Lung (tissue), 13 donors: ENCODE measurements around the gene PAK2. TPM values are rescaled to one million over a fixed set of nuclear protein-coding genes. Genes with fewer than 3 reads are reported as not detected.
"Not testable (repeated sequence)": the region's sequence is repeated elsewhere in the genome, so short reads cannot be mapped to it uniquely, and the experiment has no call there.

Source experiments
- ATAC-seq: fragments of 200-7000 bp; cut with Tn5 transposase; one replicate; pipeline ENCODE4 v1.9.1; 2020; ENCODE audit warnings: moderate number of reproducible peaks; ENCODE audit not compliant: insufficient read depth, low FRiP score
- DNase-seq, 3 donors: peaks; one replicate each; pipeline ENCODE4 v3.0.0-alpha.2; 2013 to 2017
- H3K27ac ChIP-seq, 2 donors: one replicate each; pipeline ENCODE4 v1.5.1; 2013; ENCODE audit warnings: mild to moderate bottlenecking in 2 of 2, moderate library complexity in 2 of 2, control low read depth in 1 of 2, inconsistent platforms in 1 of 2, low read depth in 1 of 2, low read length in 1 of 2
- H3K27me3 ChIP-seq, 3 donors: one replicate each; pipeline ENCODE4 v1.5.1; 2013; ENCODE audit warnings: low read length in 2 of 3; ENCODE audit not compliant: control insufficient read depth in 3 of 3, insufficient read depth in 3 of 3
- H3K36me3 ChIP-seq, 4 donors: one replicate each; pipeline ENCODE4 v1.5.1; 2013; ENCODE audit warnings: low read length in 4 of 4, mild to moderate bottlenecking in 1 of 4, moderate library complexity in 1 of 4; ENCODE audit not compliant: control insufficient read depth in 4 of 4, insufficient read depth in 4 of 4
- H3K4me1 ChIP-seq, 5 donors: one replicate each; pipeline ENCODE4 v1.5.1; 2013; ENCODE audit warnings: low read length in 5 of 5, mild to moderate bottlenecking in 2 of 5, moderate library complexity in 1 of 5; ENCODE audit not compliant: control insufficient read depth in 5 of 5, insufficient read depth in 5 of 5
- H3K4me3 ChIP-seq: one replicate; pipeline ENCODE4 v1.5.1; 2013; ENCODE audit warnings: mild to moderate bottlenecking, control low read depth, moderate library complexity
- H3K9ac ChIP-seq, 2 donors: one replicate each; pipeline ENCODE4 v1.5.1; 2013; ENCODE audit warnings: low read length in 2 of 2, control low read depth in 1 of 2; ENCODE audit not compliant: insufficient read depth in 1 of 2
- H3K9me3 ChIP-seq, 4 donors: one replicate each; pipeline ENCODE4 v1.5.1; 2013; ENCODE audit warnings: low read length in 3 of 4, mild to moderate bottlenecking in 1 of 4, moderate library complexity in 1 of 4; ENCODE audit not compliant: control insufficient read depth in 4 of 4, insufficient read depth in 3 of 4
- WGBS, 2 donors: extraction: QIAGEN DNeasy Blood & Tissue Kit; methylation state at CpG; one replicate each; pipeline ENCODE4 v1.1.7; 2013; 5-methylcytosine and 5-hydroxymethylcytosine counted together
- polyA plus RNA-seq, 2 donors: library from polyadenylated mRNA; stranded (reverse); fragments of 200-250 nt; gene quantifications; one replicate each; pipeline ENCODE4 v1.2.1, GENCODE V29; 2013
- small RNA-seq: library from RNA; depleted of rRNA; stranded (forward); fragments of <200 nt; gene quantifications from one replicate; pipeline ENCODE3, GENCODE V24; 2014; ENCODE audit warnings: low replicate concordance
- total RNA-seq, 2 donors: library from RNA; depleted of rRNA in 1 of 2; stranded (reverse); fragments of >200 nt in 1 of 2; gene quantifications; one replicate each; pipeline ENCODE4 v1.2.1, GENCODE V29; 2014 to 2021
- TF ChIP-seq, protein P1 (sequence below): IDR thresholded peaks from 2 replicates; pipeline ENCODE4 v1.5.1; 2012; ENCODE audit warnings: mild to moderate bottlenecking; ENCODE audit errors: control extremely low read depth, extremely low read depth
- donor health status: control.
- donor health status: control.
- donor health status: Bipolar disorder and iron deficiency.
- donor health status: healthy.
- donor health status: DM: yes; HTN: yes; CAD: no.

Gene PAK2
- total and polyA plus RNA-seq, 4 donors, result 23.7 to 81.4 (median 55.1) TPM

- TF ChIP-seq, protein P1, sequence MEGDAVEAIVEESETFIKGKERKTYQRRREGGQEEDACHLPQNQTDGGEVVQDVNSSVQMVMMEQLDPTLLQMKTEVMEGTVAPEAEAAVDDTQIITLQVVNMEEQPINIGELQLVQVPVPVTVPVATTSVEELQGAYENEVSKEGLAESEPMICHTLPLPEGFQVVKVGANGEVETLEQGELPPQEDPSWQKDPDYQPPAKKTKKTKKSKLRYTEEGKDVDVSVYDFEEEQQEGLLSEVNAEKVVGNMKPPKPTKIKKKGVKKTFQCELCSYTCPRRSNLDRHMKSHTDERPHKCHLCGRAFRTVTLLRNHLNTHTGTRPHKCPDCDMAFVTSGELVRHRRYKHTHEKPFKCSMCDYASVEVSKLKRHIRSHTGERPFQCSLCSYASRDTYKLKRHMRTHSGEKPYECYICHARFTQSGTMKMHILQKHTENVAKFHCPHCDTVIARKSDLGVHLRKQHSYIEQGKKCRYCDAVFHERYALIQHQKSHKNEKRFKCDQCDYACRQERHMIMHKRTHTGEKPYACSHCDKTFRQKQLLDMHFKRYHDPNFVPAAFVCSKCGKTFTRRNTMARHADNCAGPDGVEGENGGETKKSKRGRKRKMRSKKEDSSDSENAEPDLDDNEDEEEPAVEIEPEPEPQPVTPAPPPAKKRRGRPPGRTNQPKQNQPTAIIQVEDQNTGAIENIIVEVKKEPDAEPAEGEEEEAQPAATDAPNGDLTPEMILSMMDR, result no peak
- peak overlapping the region; percentile 93 to 99 for H3K27ac ChIP-seq
- peak in 1 of 3 donors; percentile 38 for DNase-seq
- 1% methylated on average over 29 of the region's 29 CpGs for whole genome bisulfite sequencing, 2 donors
- peak overlapping the region; percentile 98 for H3K4me3 ChIP-seq
- peaks cover 0 to 4% (median 1%) of the 10 kb centered on the region in 4 donors for H3K36me3 ChIP-seq
- H3K27me3 ChIP-seq, result no peaks in the 10 kb centered on the region
- peaks cover 0 to 13% (median 8%) of the 10 kb centered on the region in 5 donors for H3K4me1 ChIP-seq
- H3K9ac ChIP-seq, result peak overlapping the region; percentile 85 to 92
- H3K9me3 ChIP-seq, result no peaks in the 10 kb centered on the region
- ATAC-seq, result peak; percentile 43
Observed at GRCh38 chr3:196868297-196868661, 128.6 kb downstream of the PAK2 start.

DNA sequence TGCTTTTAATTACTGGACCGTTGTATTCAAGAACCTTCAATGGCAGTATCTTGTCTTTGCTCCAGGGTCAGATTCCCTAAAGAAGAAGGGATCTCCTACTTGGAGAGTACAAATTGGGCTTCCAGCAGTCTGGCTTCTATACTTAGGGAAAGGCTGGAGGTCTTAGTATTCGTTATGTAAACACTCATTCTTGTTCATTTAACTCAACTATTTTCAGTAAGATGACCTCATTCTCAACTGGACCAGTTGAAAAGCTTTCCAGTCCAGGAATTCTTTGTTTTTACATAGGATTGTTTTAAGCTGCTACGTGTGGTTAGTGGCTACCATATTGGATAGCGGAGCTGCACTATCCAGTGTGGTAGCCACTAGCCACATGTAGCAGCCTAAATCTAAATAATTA, 132.7 kb downstream of the PAK2 start:
- Histone ChIP-seq H3K36me3 (peaks cover 0 to 4% (median 3%) of the 10 kb centered on the region in 4 donors), H3K27ac (no peak overlapping the region), H3K9ac (no peak overlapping the region), H3K4me1 (peaks cover 0 to 14% (median 9%) of the 10 kb centered on the region in 5 donors), H3K4me3 (no peak overlapping the region), H3K27me3 (no peaks in the 10 kb centered on the region), H3K9me3 (no peaks in the 10 kb centered on the region)
- ATAC-seq, result no peak
- TF ChIP-seq, protein P1, result no peak
- DNase-seq, result peak in 1 of 3 donors; percentile 10
- 74 to 85% methylated on average over 4 of the region's 4 CpGs for WGBS, 2 donors

DNA sequence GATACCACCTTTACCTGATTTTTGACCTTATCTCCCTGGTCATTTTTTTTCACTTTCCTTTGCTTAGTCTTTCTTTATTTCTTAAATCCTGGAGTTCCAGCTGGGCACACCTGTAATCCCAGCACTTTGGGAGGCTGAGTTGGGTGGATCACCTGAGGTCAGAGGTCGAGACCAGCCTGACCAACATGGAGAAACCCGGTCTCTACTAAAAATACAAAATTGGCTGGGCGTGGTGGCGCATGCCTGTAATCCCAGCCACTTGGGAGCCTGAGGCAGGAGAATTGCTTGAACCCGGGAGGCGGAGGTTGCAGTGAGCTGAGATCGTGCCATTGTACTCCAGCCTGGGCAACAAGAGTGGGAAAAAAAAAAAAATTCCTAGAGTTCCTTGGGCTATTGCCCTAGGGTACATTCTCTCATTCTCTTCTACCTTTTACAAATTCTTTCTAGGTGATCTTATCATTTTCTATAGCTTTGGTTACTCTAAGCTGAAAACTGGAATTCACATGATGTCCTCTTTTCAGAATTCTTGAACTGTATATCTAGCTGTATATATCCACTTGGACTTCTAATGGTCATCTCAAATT, 134.9 kb downstream of the PAK2 start:
- H3K4me1 ChIP-seq, result peaks cover 0 to 12% (median 0%) of the 10 kb centered on the region in 5 donors
- WGBS, 2 donors, result 93% methylated on average over 7 of the region's 7 CpGs
- not testable (repeated sequence) for H3K27ac ChIP-seq, ATAC-seq, H3K9me3 ChIP-seq, H3K27me3 ChIP-seq, H3K4me3 ChIP-seq, H3K9ac ChIP-seq, DNase-seq, H3K36me3 ChIP-seq

DNA sequence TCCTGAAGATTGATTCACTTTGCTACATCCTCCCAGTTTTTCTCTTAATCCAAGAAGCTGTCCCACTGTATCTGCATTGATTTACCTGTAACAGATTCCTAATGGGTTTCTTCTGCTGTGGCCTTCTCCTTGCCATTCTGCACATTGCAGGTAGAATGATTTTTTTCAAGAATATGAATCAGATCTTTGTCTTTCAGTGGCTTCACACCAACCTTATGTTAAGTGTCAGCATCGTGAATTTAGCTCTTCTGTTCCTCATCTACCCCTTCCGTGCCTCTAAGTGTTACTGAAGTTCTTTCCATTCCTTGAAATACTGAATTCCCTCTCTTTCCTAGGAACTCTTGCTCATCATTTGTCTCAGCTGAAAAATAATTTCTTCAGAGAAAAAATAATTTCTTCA, 135.6 kb downstream of the PAK2 start:
- Histone ChIP-seq H3K27me3 (no peaks in the 10 kb centered on the region), H3K9me3 (no peaks in the 10 kb centered on the region), H3K4me3 (no peak overlapping the region), H3K9ac (no peak overlapping the region), H3K36me3 (peaks cover 0 to 4% (median 3%) of the 10 kb centered on the region in 4 donors), H3K27ac (no peak overlapping the region), H3K4me1 (peaks cover 0 to 9% (median 0%) of the 10 kb centered on the region in 5 donors)
- no peak for DNase-seq
- TF ChIP-seq, protein P1, result no peak
- WGBS, 2 donors, result 84 to 95% methylated on average over 2 of the region's 2 CpGs
- no peak for ATAC-seq

Small RNA genes lying within 50 kb of the gene (small RNA-seq; reads per million reads assigned to genes)
- gene RNU4-89P, result not detected
- gene RNU6-42P, result 0.08 reads per million
- gene RNU6-646P, result not detected

Other genes starting within 250 kb of the PAK2 start
- 10 to 100 TPM; 16.6 to 25.7 TPM for gene RNF168, start 236.1 kb upstream of the PAK2 start, total RNA-seq
- 1 to 10 TPM; 7.2 to 9.4 TPM for gene RNF168, start 236.1 kb upstream of the PAK2 start, polyA plus RNA-seq
- gene SMCO1, start 224.5 kb upstream of the PAK2 start, total RNA-seq, result not detected
- gene SMCO1, start 224.5 kb upstream of the PAK2 start, polyA plus RNA-seq, result not detected
- gene WDR53, start 171.3 kb upstream of the PAK2 start, total RNA-seq, result 1 to 10 TPM; 6.3 to 9.5 TPM
- 10 to 100 TPM in 1 of 2 donors, 1 to 10 TPM in 1; 9.5 to 17.4 TPM for gene WDR53, start 171.3 kb upstream of the PAK2 start, polyA plus RNA-seq
- gene FBXO45, start 171.2 kb upstream of the PAK2 start, total RNA-seq, result 10 to 100 TPM in 1 of 2 donors, 1 to 10 TPM in 1; 7.0 to 10.2 TPM
- gene FBXO45, start 171.2 kb upstream of the PAK2 start, polyA plus RNA-seq, result 1 to 10 TPM; 3.7 to 4.8 TPM
- gene NRROS, start 100.2 kb upstream of the PAK2 start, total RNA-seq, result 10 to 100 TPM in 1 of 2 donors, 1 to 10 TPM in 1; 9.7 to 17.6 TPM
- gene NRROS, start 100.2 kb upstream of the PAK2 start, polyA plus RNA-seq, result 10 to 100 TPM in 1 of 2 donors, 1 to 10 TPM in 1; 6.6 to 16.3 TPM
- gene CEP19, start 27.6 kb upstream of the PAK2 start, total RNA-seq, result 1 to 10 TPM; 3.1 to 4.3 TPM
- gene CEP19, start 27.6 kb upstream of the PAK2 start, polyA plus RNA-seq, result 1 to 10 TPM in 1 of 2 donors, under 1 TPM in 1; 0.93 to 1.7 TPM
- 10 to 100 TPM; 20.3 to 20.4 TPM for gene PIGX, start 27.5 kb upstream of the PAK2 start, total RNA-seq
- gene PIGX, start 27.5 kb upstream of the PAK2 start, polyA plus RNA-seq, result 10 to 100 TPM in 1 of 2 donors, 1 to 10 TPM in 1; 8.4 to 10.7 TPM
- 10 to 100 TPM; 26.6 to 55.7 TPM for gene SENP5, start 128.1 kb downstream of the PAK2 start, total RNA-seq
- gene SENP5, start 128.1 kb downstream of the PAK2 start, polyA plus RNA-seq, result 10 to 100 TPM in 1 of 2 donors, 1 to 10 TPM in 1; 7.7 to 10.8 TPM
- 10 to 100 TPM; 37.4 to 47.9 TPM for gene NCBP2, start 202.7 kb downstream of the PAK2 start, total RNA-seq
- 10 to 100 TPM; 47.1 to 48.6 TPM for gene NCBP2, start 202.7 kb downstream of the PAK2 start, polyA plus RNA-seq
- gene PIGZ, start 229.0 kb downstream of the PAK2 start, total RNA-seq, result 1 to 10 TPM; 1.4 to 5.5 TPM
- gene PIGZ, start 229.0 kb downstream of the PAK2 start, polyA plus RNA-seq, result 1 to 10 TPM; 1.8 to 2.5 TPM